ENCODE measurements around the gene OXNAD1. TPM values are rescaled to one million over a fixed set of nuclear protein-coding genes. Genes with fewer than 3 reads are reported as not detected.

The OXNAD1 gene
- total RNA-seq, 1 experiment from 2014 or later, result 23.7 TPM

GRCh38 chr3:16255726-16256125, 9.3 kb upstream of the OXNAD1 start:
- Histone ChIP-seq H3K56ac (ENCODE audit: insufficient read length, low read depth, low read length) (no peak overlapping the region), H3K27ac (ENCODE audit: insufficient read length, low read depth, low read length) (no peak overlapping the region), H2BK15ac (ENCODE audit: low read depth, low read length) (no peak overlapping the region), H3K79me1 (ENCODE audit: insufficient read depth, low read depth, low read length, poor library complexity, severe bottlenecking) (no peaks in the 10 kb centered on the region), H3K79me2 (ENCODE audit: insufficient read depth, low read length) (no peaks in the 10 kb centered on the region), H4K20me1 (ENCODE audit: control insufficient read depth, insufficient read depth, insufficient read length) (no peaks in the 10 kb centered on the region), H3K4me1 (ENCODE audit: insufficient read depth, low read length) (no peaks in the 10 kb centered on the region), H2AK5ac (ENCODE audit: insufficient read length, low read length) (no peak overlapping the region), H3K9ac (ENCODE audit: extremely low read depth, insufficient read length, low read length) (no peak overlapping the region), H2BK120ac (ENCODE audit: low read depth, low read length, poor library complexity, severe bottlenecking) (no peak overlapping the region), H4K91ac (ENCODE audit: insufficient read length, low read depth, low read length) (no peak overlapping the region), H3K9me3 (ENCODE audit: control insufficient read depth, low read depth, low read length) (no peaks in the 10 kb centered on the region), H2AFZ (ENCODE audit: low read length) (no peak overlapping the region), H3K14ac (ENCODE audit: insufficient read depth, low read length) (no peak overlapping the region), H2BK20ac (ENCODE audit: low read depth, low read length, poor library complexity, severe bottlenecking) (no peak overlapping the region), H2BK12ac (ENCODE audit: insufficient read length, low read depth, low read length) (no peak overlapping the region), H3K23me2 (ENCODE audit: insufficient read length, low read depth, low read length, poor library complexity, severe bottlenecking) (no peaks in the 10 kb centered on the region), H3K23ac (ENCODE audit: insufficient read length, low read depth, low read length) (no peak overlapping the region), H3K4me2 (ENCODE audit: insufficient read depth, insufficient read length, low read length) (no peak overlapping the region), H4K8ac (replicated peaks; ENCODE audit: insufficient read length, low read depth, low read length) (no peak overlapping the region), H2BK5ac (ENCODE audit: insufficient read length, low read length) (no peak overlapping the region), H4K5ac (ENCODE audit: insufficient read length, low read depth, low read length) (no peak overlapping the region), H3T11ph (ENCODE audit: low read length) (no peak overlapping the region), H3K18ac (ENCODE audit: insufficient read length, low read depth, low read length) (no peak overlapping the region), H3K4ac (ENCODE audit: low read depth, low read length) (no peak overlapping the region), H3K27me3 (ENCODE audit: insufficient read depth, low read length) (no peaks in the 10 kb centered on the region)
- Mint-ChIP-seq H3K36me3 (ENCODE audit: insufficient read depth in 1 of 3, low read depth in 3 of 3) (peaks cover 3 to 7% (median 7%) of the 10 kb centered on the region in 3 experiments; a peak in 4 of 7 replicates), H3K9me3 (no peaks in the 10 kb centered on the region), H3K4me1 (no peaks in the 10 kb centered on the region), H3K27ac (peak overlapping the region in 1 of 3 experiments; percentile 74; a peak in 1 of 7 replicates), H3K4me3 (no peak overlapping the region), H3K27me3 (ENCODE audit: low read depth) (no peaks in the 10 kb centered on the region; the same call in 1 of the 2 replicates)
- WGBS (ENCODE audit: extremely low coverage, insufficient read length, low lambda C conversion rate), result no CpG with 5 or more reads among the region's 5 CpGs
- no peak for DNase-seq
- no peak for TF ChIP-seq CTCF (conservative IDR thresholded peaks at IDR 0.05)
